Breast epithelium (tissue), 3 donors: ENCODE measurements around the gene IL27RA.

Experiments
- POLR2A ChIP-seq: fragments of 450-650 bp; IDR thresholded peaks from one replicate; pipeline ENCODE4 v1.6.1; 2016; ENCODE audit warnings: antibody characterized with exemption, mild to moderate bottlenecking, moderate library complexity
- POLR2AphosphoS5 ChIP-seq, 3 donors: sonication (generic); formaldehyde crosslinking; IDR thresholded peaks; one replicate each; pipeline ENCODE4 v1.6.1; 2017; ENCODE audit warnings: antibody characterized with exemption in 3 of 3
- TF ChIP-seq, protein P1 (sequence below), 3 donors: fragments of 450-650 bp; IDR thresholded peaks; one replicate each; pipeline ENCODE4 v1.5.1; 2016 to 2017; ENCODE audit warnings: antibody characterized with exemption in 3 of 3, mild to moderate bottlenecking in 3 of 3, moderate library complexity in 3 of 3

DNA sequence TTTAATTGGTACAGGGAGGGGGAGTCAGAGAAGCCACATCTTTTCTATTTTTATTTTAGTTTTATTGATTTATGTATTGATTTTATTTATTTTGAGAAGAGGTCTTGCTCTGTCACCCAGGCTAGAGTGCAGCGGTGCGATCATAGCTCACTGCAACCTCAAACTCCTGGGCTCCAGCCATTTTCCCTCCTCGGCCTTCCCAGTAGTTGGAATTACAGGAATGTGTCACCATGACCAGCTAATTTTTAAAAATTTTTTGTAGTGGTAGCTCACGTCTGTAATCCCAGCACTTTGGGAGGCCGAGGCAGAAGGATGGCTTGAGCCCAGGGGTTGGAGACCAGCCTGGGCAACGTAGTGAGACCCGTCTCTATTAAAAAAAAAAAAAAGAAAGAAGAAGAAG, 4.1 kb downstream of the IL27RA start:
- TF ChIP-seq, protein P1, sequence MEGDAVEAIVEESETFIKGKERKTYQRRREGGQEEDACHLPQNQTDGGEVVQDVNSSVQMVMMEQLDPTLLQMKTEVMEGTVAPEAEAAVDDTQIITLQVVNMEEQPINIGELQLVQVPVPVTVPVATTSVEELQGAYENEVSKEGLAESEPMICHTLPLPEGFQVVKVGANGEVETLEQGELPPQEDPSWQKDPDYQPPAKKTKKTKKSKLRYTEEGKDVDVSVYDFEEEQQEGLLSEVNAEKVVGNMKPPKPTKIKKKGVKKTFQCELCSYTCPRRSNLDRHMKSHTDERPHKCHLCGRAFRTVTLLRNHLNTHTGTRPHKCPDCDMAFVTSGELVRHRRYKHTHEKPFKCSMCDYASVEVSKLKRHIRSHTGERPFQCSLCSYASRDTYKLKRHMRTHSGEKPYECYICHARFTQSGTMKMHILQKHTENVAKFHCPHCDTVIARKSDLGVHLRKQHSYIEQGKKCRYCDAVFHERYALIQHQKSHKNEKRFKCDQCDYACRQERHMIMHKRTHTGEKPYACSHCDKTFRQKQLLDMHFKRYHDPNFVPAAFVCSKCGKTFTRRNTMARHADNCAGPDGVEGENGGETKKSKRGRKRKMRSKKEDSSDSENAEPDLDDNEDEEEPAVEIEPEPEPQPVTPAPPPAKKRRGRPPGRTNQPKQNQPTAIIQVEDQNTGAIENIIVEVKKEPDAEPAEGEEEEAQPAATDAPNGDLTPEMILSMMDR (IDR thresholded peaks at IDR 0.05) = no peak
- no peak for TF ChIP-seq POLR2AphosphoS5 (IDR thresholded peaks at IDR 0.05)
- no peak for TF ChIP-seq POLR2A
